ENCODE measurements around the gene PCDHGB5. TPM values are rescaled to one million over a fixed set of nuclear protein-coding genes. Genes with fewer than 3 reads are reported as not detected.

Gene PCDHGB5
- polyA plus RNA-seq, 3 donors, result 0.01 to 0.08 TPM; not detected in 1

DNA sequence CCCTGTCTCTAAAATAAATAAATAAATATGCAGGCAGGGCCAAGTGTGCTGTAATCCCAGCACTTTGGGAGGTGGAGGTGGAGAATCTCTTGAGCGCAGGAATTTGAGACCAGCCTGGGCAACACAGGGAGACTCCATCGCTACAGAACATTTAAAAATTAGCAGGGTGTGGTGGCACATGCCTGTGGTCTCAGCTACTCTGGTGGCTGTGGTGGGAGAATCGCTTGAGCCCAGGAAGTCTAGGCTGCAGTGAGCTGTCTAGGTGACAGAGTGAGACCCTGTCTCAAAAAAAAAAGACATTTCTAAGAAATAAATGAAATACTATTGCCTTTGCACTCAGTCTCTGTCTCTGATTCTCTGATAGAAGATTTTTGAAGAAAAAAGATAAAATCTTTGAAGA is 13.8 kb downstream of the PCDHGB5 start:
- peaks cover 32 to 60% of the 10 kb centered on the region in 2 donors for H3K9me3 ChIP-seq (replicated peaks in 1 of 2; ENCODE audit: control insufficient read depth in 1 of 2, insufficient read depth in 1 of 2, low read length in 2 of 2)
- H3K27me3 Mint-ChIP-seq (ENCODE audit: low read depth in 3 of 3), result peaks cover 82 to 93% (median 87%) of the 10 kb centered on the region in 3 donors
- peak overlapping the region in 1 of 2 donors; percentile 35 for H3K4me3 Mint-ChIP-seq
- peaks cover 11 to 17% of the 10 kb centered on the region in 2 donors for H3K4me1 ChIP-seq (ENCODE audit: control insufficient read depth in 1 of 2, insufficient read depth in 2 of 2, low read length in 2 of 2)
- TF ChIP-seq CTCF (IDR thresholded peaks at IDR 0.05), result no peak
- H3K27me3 ChIP-seq (ENCODE audit: control insufficient read depth in 2 of 2, insufficient read depth in 2 of 2, low read length in 2 of 2), result peaks cover 83 to 100% of the 10 kb centered on the region in 2 donors
- WGBS (ENCODE audit: insufficient coverage), result 94% methylated on average over 2 of the region's 3 CpGs
- H3K27ac ChIP-seq (ENCODE audit: low read depth in 1 of 2, low read length in 2 of 2), result no peak overlapping the region
- H3K36me3 Mint-ChIP-seq, result peaks cover 18 to 21% of the 10 kb centered on the region in 2 donors
- no peaks in the 10 kb centered on the region for H4K20me1 ChIP-seq (ENCODE audit: insufficient read depth, low read length)
- H2AFZ ChIP-seq (ENCODE audit: insufficient read depth, low read depth, low read length, poor library complexity, severe bottlenecking), result no peak overlapping the region
- peaks cover 22% of the 10 kb centered on the region for H3K4me1 Mint-ChIP-seq
- intact Hi-C loops (cut with micrococcal nuclease), result loop anchor here (5.0 kb wide), 2 partner anchors 111 to 151 kb away; no protein-coding TSS in a partner anchor
- H3K4me3 ChIP-seq (replicated peaks in 1 of 3; ENCODE audit: low read depth in 2 of 3, low read length in 3 of 3), result no peak overlapping the region
- no peaks in the 10 kb centered on the region for H3K36me3 ChIP-seq (replicated peaks in 1 of 2; ENCODE audit: control insufficient read depth in 1 of 2, insufficient read depth in 2 of 2, low read length in 2 of 2)
- no peaks in the 10 kb centered on the region for H3K79me2 ChIP-seq (ENCODE audit: insufficient read depth, low read length)
- H3K4me2 ChIP-seq (replicated peaks; ENCODE audit: extremely low read depth, low read length, poor library complexity, severe bottlenecking), result no peak overlapping the region
- peaks cover 21 to 64% (median 49%) of the 10 kb centered on the region in 7 donors for H3K9me3 Mint-ChIP-seq
- no peak overlapping the region for H3K9ac ChIP-seq (ENCODE audit: insufficient read depth, low read length, poor library complexity, severe bottlenecking)
- H3K27ac Mint-ChIP-seq, result no peak overlapping the region
- no peak for DNase-seq

DNA sequence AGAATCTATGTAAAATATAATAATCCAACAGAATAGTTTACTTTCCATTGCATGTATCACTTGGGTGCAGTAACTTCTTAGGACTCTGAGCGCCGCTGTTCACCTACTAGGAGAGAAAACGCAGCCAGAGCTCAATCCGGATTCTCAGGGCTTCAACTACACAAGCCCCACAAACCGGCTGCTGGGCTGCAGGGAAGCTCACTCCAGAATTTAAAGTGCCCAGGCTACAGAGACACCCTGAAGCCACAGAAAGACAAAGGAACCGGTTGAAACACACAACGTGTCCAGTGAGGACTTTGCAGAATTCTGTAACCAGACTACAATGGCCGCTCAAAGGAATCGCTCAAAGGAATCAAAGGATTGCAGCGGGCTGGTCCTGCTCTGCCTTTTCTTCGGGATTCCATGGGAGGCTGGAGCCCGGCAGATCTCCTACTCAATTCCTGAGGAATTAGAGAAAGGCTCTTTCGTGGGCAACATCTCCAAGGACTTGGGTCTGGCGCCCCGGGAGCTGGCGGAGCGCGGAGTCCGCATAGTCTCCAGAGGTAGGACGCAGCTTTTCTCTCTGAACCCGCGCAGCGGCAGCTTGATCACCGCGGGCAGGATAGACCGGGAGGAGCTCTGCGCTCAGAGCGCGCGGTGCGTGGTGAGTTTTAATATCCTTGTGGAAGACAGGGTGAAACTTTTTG is 15.2 kb downstream of the PCDHGB5 start, which contains the start of gene PCDHGA10:
Gene PCDHGA10, plus strand, starts transcription at position 134 of the 686 bp plus-strand sequence. Its CDS starts 189 bp downstream, at position 323.
- Histone ChIP-seq H3K4me3 (replicated peaks in 1 of 3; ENCODE audit: low read depth in 2 of 3, low read length in 3 of 3) (peak within 1 kb of the TSS; percentile 3 to 73 (median 33)), H3K79me2 (ENCODE audit: insufficient read depth, low read length) (no peaks in the 10 kb centered on the region), H3K36me3 (replicated peaks in 1 of 2; ENCODE audit: control insufficient read depth in 1 of 2, insufficient read depth in 2 of 2, low read length in 2 of 2) (no peaks in the 10 kb centered on the region), H3K9ac (ENCODE audit: insufficient read depth, low read length, poor library complexity, severe bottlenecking) (no peak within 1 kb of the TSS), H3K9me3 (replicated peaks in 1 of 2; ENCODE audit: control insufficient read depth in 1 of 2, insufficient read depth in 1 of 2, low read length in 2 of 2) (peaks cover 28 to 54% of the 10 kb centered on the region in 2 donors), H2AFZ (ENCODE audit: insufficient read depth, low read depth, low read length, poor library complexity, severe bottlenecking) (peak within 1 kb of the TSS; percentile 75), H3K4me2 (replicated peaks; ENCODE audit: extremely low read depth, low read length, poor library complexity, severe bottlenecking) (peak within 1 kb of the TSS; percentile 73), H3K4me1 (ENCODE audit: control insufficient read depth in 1 of 2, insufficient read depth in 2 of 2, low read length in 2 of 2) (peaks cover 16 to 22% of the 10 kb centered on the region in 2 donors), H4K20me1 (ENCODE audit: insufficient read depth, low read length) (no peaks in the 10 kb centered on the region), H3K27ac (ENCODE audit: low read depth in 1 of 2, low read length in 2 of 2) (no peak within 1 kb of the TSS), H3K27me3 (ENCODE audit: control insufficient read depth in 2 of 2, insufficient read depth in 2 of 2, low read length in 2 of 2) (peaks cover 74 to 100% of the 10 kb centered on the region in 2 donors)
- peak within 1 kb of the TSS; percentile 80 to 88 for H3K4me3 Mint-ChIP-seq
- intact Hi-C loops (cut with micrococcal nuclease), result loop anchor here (5.0 kb wide), 2 partner anchors 109 to 149 kb away; no protein-coding TSS in a partner anchor
- peak; percentile 27 to 44 (median 43) for DNase-seq
- peaks cover 20 to 64% (median 49%) of the 10 kb centered on the region in 7 donors for H3K9me3 Mint-ChIP-seq
- peaks cover 79 to 86% (median 84%) of the 10 kb centered on the region in 3 donors for H3K27me3 Mint-ChIP-seq (ENCODE audit: low read depth in 3 of 3)
- H3K4me1 Mint-ChIP-seq, result peaks cover 25% of the 10 kb centered on the region
- TF ChIP-seq CTCF (IDR thresholded peaks at IDR 0.05), result peak; percentile 80
- H3K36me3 Mint-ChIP-seq, result peaks cover 16 to 19% of the 10 kb centered on the region in 2 donors
- H3K27ac Mint-ChIP-seq, result no peak within 1 kb of the TSS
- WGBS (ENCODE audit: insufficient coverage), result 4% methylated on average over 25 of the region's 31 CpGs
